Endothelial cell (in vitro differentiated cells): Measurements from ENCODE around the gene SETDB2. TPM values are rescaled to one million over a fixed set of nuclear protein-coding genes. Genes with fewer than 3 reads are reported as not detected.

ENCODE experiments used
- DNase-seq: peaks from one replicate; pipeline ENCODE4 v3.0.0; 2021; ENCODE audit warnings: low spot score
- H3K27ac Mint-ChIP-seq: one replicate; pipeline ENCODE4 v1.8.0; 2021; ENCODE audit warnings: mixed read lengths, inconsistent platforms; ENCODE audit not compliant: unreplicated experiment
- H3K27me3 Mint-ChIP-seq: one replicate; pipeline ENCODE4 v1.8.0; 2021; ENCODE audit warnings: mild to moderate bottlenecking, moderate library complexity, mixed read lengths, inconsistent platforms; ENCODE audit not compliant: unreplicated experiment
- H3K36me3 Mint-ChIP-seq: one replicate; pipeline ENCODE4 v1.8.0; 2021; ENCODE audit warnings: mild to moderate bottlenecking, low read depth, mixed read lengths, inconsistent platforms; ENCODE audit not compliant: unreplicated experiment
- H3K4me1 Mint-ChIP-seq: one replicate; pipeline ENCODE4 v1.8.0; 2021; ENCODE audit warnings: mild to moderate bottlenecking, mixed read lengths, inconsistent platforms; ENCODE audit not compliant: unreplicated experiment
- H3K4me3 Mint-ChIP-seq: one replicate; pipeline ENCODE4 v1.8.0; 2021; ENCODE audit warnings: mild to moderate bottlenecking, mixed read lengths, inconsistent platforms; ENCODE audit not compliant: unreplicated experiment
- H3K9me3 Mint-ChIP-seq: one replicate; pipeline ENCODE4 v1.8.0; 2021; ENCODE audit warnings: mixed read lengths, inconsistent platforms; ENCODE audit not compliant: unreplicated experiment
- CTCF ChIP-seq: fragments of 200-600 bp; sonication (generic); IDR thresholded peaks from one replicate; pipeline ENCODE4 v1.5.0; 2021; ENCODE audit warnings: antibody characterized with exemption; ENCODE audit not compliant: unreplicated experiment
- total RNA-seq: library from RNA; stranded (reverse); fragmentation: NEBNext Ultra II Directional; extraction: Animal tissue kit (Norgen Biotek cat#: 25700); gene quantifications from one replicate; pipeline ENCODE4 v1.2.1, GENCODE V29; 2021; ENCODE audit not compliant: unreplicated experiment

The SETDB2 gene
- total RNA-seq, 1 donor from 2014 or later: 8.9 TPM

DNA sequence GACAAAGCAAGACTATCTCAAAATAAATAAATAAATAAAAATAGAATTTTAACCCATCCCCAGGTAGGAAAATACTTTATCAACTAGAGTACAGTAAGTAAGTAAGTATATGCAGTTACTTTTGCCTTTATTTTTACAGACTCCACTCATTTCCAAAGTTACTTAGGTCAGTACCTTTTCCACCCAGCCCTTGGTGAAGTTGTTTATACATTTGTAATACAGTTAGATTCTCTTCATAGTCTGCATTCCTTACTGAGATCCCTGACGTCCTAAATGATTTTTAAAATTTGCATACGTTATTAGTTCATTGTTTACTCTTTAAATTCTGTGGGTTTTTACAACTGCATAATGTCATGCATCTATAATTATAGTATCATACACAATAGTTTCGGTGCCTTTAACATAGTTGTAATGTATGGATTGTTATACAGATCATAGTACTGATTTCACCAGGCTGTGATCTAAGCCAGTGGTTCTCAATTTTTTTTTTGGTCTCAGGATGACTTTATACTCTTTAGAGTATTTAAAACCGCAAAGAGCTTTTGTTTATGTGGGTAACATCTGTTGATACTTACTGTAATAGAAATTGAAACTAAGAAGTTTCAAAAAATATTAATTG lies 10.4 kb downstream of the SETDB2 start:
- no peaks in the 10 kb centered on the region for H3K9me3 Mint-ChIP-seq
- H3K36me3 Mint-ChIP-seq: peaks cover 4% of the 10 kb centered on the region
- no peak overlapping the region for H3K27ac Mint-ChIP-seq
- no peak for DNase-seq
- no peak for TF ChIP-seq CTCF
- no peaks in the 10 kb centered on the region for H3K27me3 Mint-ChIP-seq
- no peak overlapping the region for H3K4me3 Mint-ChIP-seq
- H3K4me1 Mint-ChIP-seq: peaks cover 6% of the 10 kb centered on the region

- no peak for TF ChIP-seq CTCF
- no peak overlapping the region for H3K27ac Mint-ChIP-seq
- H3K36me3 Mint-ChIP-seq: peaks cover 4% of the 10 kb centered on the region
- no peak for DNase-seq
- H3K9me3 Mint-ChIP-seq: no peaks in the 10 kb centered on the region
- H3K4me1 Mint-ChIP-seq: peaks cover 6% of the 10 kb centered on the region
- no peaks in the 10 kb centered on the region for H3K27me3 Mint-ChIP-seq
- no peak overlapping the region for H3K4me3 Mint-ChIP-seq
These were observed 10.9 kb downstream of the SETDB2 start for GRCh38 chr13:49455007-49455398.

DNA sequence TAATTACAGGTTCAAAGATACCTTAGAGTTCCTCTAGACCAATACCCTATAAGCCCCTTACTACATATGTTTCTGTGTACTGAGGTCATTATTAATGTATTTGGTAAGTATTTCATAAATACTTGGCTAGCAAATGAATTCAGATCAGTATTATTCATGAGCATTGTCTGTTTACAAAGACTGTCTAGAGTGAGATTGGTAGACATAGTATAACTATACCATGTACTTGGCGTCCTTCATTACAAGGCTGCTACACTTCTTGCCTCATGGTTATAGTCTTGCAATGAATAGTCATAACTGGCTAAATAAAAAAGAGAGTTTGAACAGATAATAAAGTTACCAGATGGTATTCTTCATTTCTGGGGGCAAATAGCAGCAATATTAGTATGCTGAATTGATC lies 12.1 kb downstream of the SETDB2 start:
- no peak for TF ChIP-seq CTCF
- Mint-ChIP-seq H3K27me3 (no peaks in the 10 kb centered on the region), H3K36me3 (peaks cover 6% of the 10 kb centered on the region), H3K9me3 (no peaks in the 10 kb centered on the region), H3K4me1 (peaks cover 6% of the 10 kb centered on the region), H3K4me3 (no peak overlapping the region), H3K27ac (no peak overlapping the region)
- DNase-seq: no peak

GRCh38 chr13:49457221-49457620 lies 13.1 kb downstream of the SETDB2 start:
- Mint-ChIP-seq H3K27me3 (no peaks in the 10 kb centered on the region), H3K27ac (no peak overlapping the region), H3K4me3 (no peak overlapping the region), H3K4me1 (peaks cover 6% of the 10 kb centered on the region), H3K36me3 (peaks cover 15% of the 10 kb centered on the region), H3K9me3 (no peaks in the 10 kb centered on the region)
- DNase-seq: no peak
- TF ChIP-seq CTCF: no peak

DNA sequence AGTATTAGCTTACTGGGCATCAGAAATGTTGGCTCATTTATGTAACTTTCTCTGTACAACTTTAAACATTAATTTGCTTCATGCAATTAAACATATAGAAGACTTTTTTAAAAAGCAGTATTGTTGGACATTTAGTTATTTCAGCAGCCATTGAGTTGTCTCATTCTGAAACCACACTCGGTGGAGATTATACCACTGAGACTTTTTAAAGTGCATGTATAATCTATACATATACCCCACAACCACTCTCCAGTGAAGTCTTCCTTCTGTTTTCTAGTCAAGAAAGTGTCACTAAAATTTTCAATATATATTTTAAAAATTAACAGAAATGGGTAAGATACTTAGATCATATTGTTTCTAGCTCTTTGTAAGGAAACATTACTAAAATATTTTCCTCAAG lies 15.5 kb downstream of the SETDB2 start:
- no peak for TF ChIP-seq CTCF
- Mint-ChIP-seq H3K4me1 (peaks cover 3% of the 10 kb centered on the region), H3K27ac (no peak overlapping the region), H3K27me3 (no peaks in the 10 kb centered on the region), H3K36me3 (peaks cover 34% of the 10 kb centered on the region), H3K9me3 (peaks cover 5% of the 10 kb centered on the region), H3K4me3 (no peak overlapping the region)
- DNase-seq: no peak
